Stimulated activated naive B cell treated with anti-CD40 and anti-IgM and Interleukin-4, amounts not matched to agents 10 μg/mL and 1 μg/mL and 100 μg/mL, for 72 hours (primary cell): ENCODE data around the gene MFSD6.
"Not testable (repeated sequence)": the region's sequence is repeated elsewhere in the genome, so short reads cannot be mapped to it uniquely, and the experiment has no call there.

Source experiments
- ATAC-seq, 2 donors: fragments of 150-1000 bp; cut with Tn5 transposase; replicated peaks; 2 replicates each; pipeline ENCODE4 v1.10.0; 2021; ENCODE audit warnings: moderate library complexity in 1 of 2
- DNase-seq: peaks from one replicate; pipeline ENCODE4 v3.0.0; 2021
- H3K27ac Mint-ChIP-seq: one replicate; pipeline ENCODE4 v1.8.0; 2022; ENCODE audit warnings: mild to moderate bottlenecking, mixed read lengths
- H3K27me3 Mint-ChIP-seq, 2 donors: one replicate each; pipeline ENCODE4 v1.8.0; 2022; ENCODE audit warnings: mixed read lengths in 2 of 2
- H3K36me3 Mint-ChIP-seq, 2 donors: one replicate each; pipeline ENCODE4 v1.8.0; 2022; ENCODE audit warnings: mixed read lengths in 2 of 2, mild to moderate bottlenecking in 1 of 2
- H3K4me1 Mint-ChIP-seq, 2 donors: one replicate each; pipeline ENCODE4 v1.8.0; 2022; ENCODE audit warnings: mixed read lengths in 2 of 2, mild to moderate bottlenecking in 1 of 2
- H3K4me3 Mint-ChIP-seq, 2 donors: one replicate each; pipeline ENCODE4 v1.8.0; 2022; ENCODE audit warnings: mild to moderate bottlenecking in 2 of 2, mixed read lengths in 2 of 2, moderate library complexity in 1 of 2
- H3K9me3 Mint-ChIP-seq, 2 donors: one replicate each; pipeline ENCODE4 v1.8.0; 2022; ENCODE audit warnings: mixed read lengths in 2 of 2, mild to moderate bottlenecking in 1 of 2

Gene MFSD6

DNA sequence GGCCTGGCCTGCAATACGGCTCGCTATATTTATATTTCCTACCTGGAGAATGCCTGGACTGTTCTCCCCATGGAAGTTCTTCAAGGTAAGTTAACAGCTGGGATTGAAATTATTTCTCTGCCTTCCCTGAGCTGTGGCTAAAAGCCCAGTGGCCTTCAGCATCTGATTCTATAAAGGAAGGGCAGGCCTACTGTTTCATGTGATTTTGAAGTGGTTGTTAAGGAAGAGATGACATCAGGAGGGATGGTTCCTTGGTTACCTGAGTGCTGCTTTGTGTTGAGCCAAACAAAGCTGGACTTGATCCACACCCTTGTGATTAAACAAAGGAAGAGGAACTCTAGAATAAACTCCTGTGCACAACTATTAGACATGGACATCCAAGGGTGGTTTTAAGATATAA lies 61.6 kb downstream of the MFSD6 start:
- Mint-ChIP-seq H3K27me3 (no peaks in the 10 kb centered on the region), H3K9me3 (peaks cover 4 to 6% of the 10 kb centered on the region in 2 donors), H3K4me3 (no peak overlapping the region), H3K36me3 (peaks cover 13 to 20% of the 10 kb centered on the region in 2 donors), H3K4me1 (peaks cover 17 to 50% of the 10 kb centered on the region in 2 donors), H3K27ac (no peak overlapping the region)
- no peak for DNase-seq
- no peak for ATAC-seq

DNA sequence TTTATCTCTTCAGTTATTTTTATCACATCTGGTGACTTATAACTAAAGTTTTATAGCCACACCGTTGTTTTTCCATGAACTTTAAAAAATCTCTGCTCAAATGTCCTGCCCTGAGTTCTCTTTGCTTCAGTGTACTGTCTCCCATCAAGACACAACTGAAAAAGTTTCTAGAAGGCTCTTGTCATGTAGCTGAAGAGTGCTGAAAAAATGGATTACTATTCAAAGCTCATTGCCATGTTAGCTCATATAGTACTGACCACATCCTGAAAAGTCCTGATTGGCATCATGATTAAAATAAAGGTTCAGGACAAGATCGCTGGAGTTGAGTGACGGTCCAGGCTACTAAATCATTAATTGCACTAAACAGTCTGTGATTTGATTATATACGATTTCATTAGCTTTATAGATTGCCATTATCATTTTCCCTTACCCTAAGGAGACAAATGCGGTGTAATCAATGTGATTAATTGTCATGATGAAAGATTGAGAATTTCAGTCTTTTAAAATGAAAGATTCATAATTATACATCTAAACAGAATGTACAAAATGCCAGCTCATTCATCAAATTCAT lies 62.2 kb downstream of the MFSD6 start:
- Mint-ChIP-seq H3K27ac (no peak overlapping the region), H3K4me1 (peaks cover 14 to 44% of the 10 kb centered on the region in 2 donors), H3K27me3 (no peaks in the 10 kb centered on the region), H3K4me3 (no peak overlapping the region), H3K9me3 (peaks cover 4 to 6% of the 10 kb centered on the region in 2 donors), H3K36me3 (peaks cover 13 to 20% of the 10 kb centered on the region in 2 donors)
- ATAC-seq (no peak), DNase-seq (no peak)

DNA sequence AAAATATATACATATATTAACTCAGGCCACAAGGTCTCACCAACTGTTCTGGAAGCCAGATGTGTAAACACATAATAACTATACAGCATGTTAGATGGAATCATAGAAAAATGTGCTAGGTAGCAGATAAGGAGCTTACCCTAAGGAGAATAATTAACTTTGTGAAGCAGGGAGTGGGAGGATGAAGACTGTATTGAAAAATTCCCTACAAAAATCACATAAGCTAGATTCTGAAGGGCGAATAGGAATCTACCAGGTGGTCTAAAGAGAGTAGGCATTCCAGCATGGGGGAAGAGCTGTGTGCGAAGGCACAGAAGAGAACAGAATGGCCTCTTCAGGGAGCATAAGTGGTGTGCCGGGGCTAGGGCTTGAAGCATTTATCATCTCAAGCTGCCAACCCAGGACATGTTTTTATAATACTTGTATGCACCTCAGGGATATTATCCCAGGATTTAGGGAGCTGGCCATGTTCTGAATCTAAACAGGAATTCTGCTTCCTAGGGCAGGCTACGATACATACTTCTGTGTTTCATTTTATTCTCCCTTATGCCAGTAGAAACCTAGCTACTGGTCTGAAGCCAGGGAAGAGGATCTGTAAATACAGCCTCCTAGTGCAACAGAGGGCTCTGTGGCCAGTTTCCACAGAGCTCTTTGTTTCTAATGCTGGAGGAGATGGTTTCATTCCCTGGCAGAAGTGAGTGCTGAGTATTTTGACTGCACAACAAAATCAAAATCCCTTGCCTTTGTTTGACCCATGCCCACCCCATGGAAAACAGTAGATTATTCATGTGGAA lies 69.7 kb downstream of the MFSD6 start:
- ATAC-seq (no peak), DNase-seq (no peak)
- H3K4me1 Mint-ChIP-seq, result no peaks in the 10 kb centered on the region
- H3K36me3 Mint-ChIP-seq, result peaks cover 7 to 19% of the 10 kb centered on the region in 2 donors
- peaks cover 0 to 3% of the 10 kb centered on the region in 2 donors for H3K9me3 Mint-ChIP-seq
- H3K27me3 Mint-ChIP-seq, result no peaks in the 10 kb centered on the region
- no peak overlapping the region for H3K27ac Mint-ChIP-seq
- no peak overlapping the region for H3K4me3 Mint-ChIP-seq

DNA sequence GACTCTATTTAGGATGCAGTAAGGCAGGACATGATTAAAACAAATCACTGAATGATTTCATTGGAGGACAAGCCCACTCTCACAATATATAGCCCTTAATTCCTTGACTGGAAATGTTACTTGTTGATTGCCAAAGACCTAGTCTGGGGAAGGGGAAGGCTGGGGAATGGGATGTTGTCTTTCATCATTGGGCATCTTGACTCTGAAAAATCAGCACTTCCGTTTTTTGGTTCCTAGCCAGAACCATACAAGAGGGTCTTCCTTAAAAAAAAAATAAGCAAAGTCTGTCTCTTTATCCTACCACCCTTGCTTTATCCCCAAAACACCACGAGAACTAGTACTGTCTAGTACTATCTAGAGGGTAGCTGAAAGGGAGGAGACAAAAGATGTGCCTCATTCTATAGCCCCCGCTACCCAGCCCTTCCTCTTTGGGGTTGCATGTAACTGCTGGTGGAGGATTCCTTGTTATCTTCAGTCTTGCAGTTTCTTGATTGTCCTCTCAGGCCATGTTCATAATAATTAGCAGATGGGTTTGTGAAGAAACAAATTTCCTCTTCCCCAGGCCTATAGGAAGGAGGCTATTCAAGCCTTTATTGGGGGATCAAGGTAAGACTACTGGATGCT lies 70.5 kb downstream of the MFSD6 start:
- Mint-ChIP-seq H3K9me3 (peaks cover 0 to 2% of the 10 kb centered on the region in 2 donors), H3K27ac (no peak overlapping the region), H3K27me3 (no peaks in the 10 kb centered on the region), H3K36me3 (peaks cover 7 to 18% of the 10 kb centered on the region in 2 donors), H3K4me1 (no peaks in the 10 kb centered on the region), H3K4me3 (no peak overlapping the region)
- ATAC-seq (no peak), DNase-seq (no peak)

DNA sequence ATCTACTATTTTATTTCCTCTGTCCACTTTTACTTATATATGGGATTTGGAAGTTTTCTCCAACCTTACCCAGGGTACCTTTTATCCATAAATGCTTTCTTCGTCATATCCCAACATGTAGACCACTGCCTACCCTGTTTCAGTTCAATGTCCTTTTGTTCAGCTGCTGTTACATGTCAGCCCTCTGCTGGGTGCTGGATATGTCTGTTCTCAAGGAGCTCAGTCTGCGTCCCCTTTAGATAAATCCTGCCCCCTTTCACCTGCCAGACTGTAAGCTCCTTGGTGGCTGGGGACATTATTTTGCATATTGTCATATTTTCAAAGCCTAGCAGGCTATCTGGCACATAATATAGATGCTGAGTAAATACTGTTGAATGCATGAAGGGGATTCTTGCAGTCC lies 73.2 kb downstream of the MFSD6 start:
- H3K27me3 Mint-ChIP-seq, result no peaks in the 10 kb centered on the region
- H3K36me3 Mint-ChIP-seq, result peaks cover 11 to 17% of the 10 kb centered on the region in 2 donors
- no peaks in the 10 kb centered on the region for H3K4me1 Mint-ChIP-seq
- no peaks in the 10 kb centered on the region for H3K9me3 Mint-ChIP-seq
- ATAC-seq, result no peak
- H3K4me3 Mint-ChIP-seq, result no peak overlapping the region
- DNase-seq, result no peak
- H3K27ac Mint-ChIP-seq, result no peak overlapping the region

DNA sequence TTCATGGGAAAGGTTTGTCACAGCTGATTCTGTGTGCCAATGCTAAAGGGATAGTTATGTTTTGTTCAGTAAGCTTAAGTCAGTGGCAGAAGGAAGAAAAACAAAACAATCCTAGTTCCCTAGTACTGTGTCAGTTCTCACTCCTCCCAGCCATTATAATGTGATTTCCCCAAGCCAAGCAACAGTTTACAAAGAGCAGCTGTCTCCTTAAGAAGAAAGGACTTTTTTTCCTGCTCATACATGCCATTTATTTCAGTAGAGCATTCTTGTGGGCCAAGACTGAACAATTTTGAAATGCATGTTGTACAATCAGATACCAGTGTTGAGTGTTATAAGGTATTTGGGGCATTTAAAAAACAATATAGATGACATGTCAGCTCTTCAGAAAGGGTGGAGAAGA lies 74.3 kb downstream of the MFSD6 start:
- Mint-ChIP-seq H3K27ac (no peak overlapping the region), H3K9me3 (no peaks in the 10 kb centered on the region), H3K36me3 (peaks cover 15 to 22% of the 10 kb centered on the region in 2 donors), H3K27me3 (no peaks in the 10 kb centered on the region), H3K4me1 (no peaks in the 10 kb centered on the region), H3K4me3 (no peak overlapping the region)
- ATAC-seq (no peak), DNase-seq (no peak)

DNA sequence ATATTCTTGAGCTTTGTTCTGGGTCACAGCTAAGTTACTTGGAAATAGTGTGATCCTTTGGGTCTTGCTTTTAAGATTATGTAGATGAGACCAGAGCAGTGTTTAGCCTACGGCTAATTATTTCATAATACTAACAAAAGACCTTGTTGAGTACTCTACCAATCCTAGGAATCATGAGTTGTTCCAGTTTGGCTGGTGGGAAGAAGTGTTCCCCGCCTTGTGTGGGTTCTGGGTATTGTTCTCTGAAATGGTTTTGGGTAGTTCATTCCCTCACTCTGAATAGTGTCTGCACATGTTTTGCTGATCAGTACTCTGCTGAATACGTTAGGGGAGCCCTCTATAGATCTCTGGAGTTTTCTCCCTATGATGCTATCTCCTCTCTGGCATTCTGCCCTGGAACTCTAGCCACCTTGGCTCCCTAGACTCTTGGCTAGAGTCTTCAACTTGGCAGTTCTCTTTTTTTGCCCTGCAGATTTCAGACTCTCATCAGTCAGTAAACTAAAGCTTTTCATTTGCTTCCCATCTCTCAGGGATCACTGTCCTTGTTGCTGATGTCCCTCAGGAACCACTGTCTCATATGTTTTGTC lies 78.0 kb downstream of the MFSD6 start:
- no peaks in the 10 kb centered on the region for H3K4me1 Mint-ChIP-seq
- H3K27me3 Mint-ChIP-seq, result no peaks in the 10 kb centered on the region
- no peak overlapping the region for H3K4me3 Mint-ChIP-seq
- DNase-seq, result no peak
- ATAC-seq, result no peak
- H3K27ac Mint-ChIP-seq, result no peak overlapping the region
- H3K9me3 Mint-ChIP-seq, result no peaks in the 10 kb centered on the region
- peaks cover 32 to 42% of the 10 kb centered on the region in 2 donors for H3K36me3 Mint-ChIP-seq

DNA sequence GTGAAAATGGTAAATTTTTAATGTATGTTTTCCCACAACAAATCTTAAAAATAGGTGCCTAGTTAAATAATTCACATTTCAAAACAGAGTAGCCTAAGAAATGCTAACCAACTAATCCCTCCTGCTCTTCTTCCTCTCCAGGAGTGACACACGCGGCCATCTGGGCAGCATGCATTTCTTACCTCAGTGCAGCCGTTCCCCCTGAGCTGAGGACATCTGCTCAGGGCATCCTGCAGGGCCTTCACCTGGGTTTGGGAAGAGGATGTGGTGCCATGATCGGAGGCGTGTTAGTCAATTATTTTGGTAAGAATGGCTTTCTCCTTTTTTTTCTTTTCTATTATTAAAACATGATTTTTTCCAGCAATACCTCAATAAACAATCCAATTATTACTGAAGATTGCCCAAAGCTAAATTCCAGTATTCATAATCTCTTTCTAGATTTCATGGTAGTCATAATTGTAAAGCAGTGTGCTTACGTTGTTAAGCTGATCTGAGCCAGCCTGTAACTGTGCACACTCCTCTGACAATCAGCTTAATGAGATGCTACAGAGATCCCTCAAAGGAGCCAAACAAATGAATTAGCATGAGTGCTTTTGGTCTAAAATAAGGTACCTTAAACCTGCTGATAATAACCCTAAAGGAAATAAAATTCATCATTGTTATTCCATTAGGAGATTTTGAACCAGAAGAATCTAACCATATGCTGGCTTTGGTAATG lies 80.5 kb downstream of the MFSD6 start:
- H3K4me1 Mint-ChIP-seq, result peaks cover 5 to 7% of the 10 kb centered on the region in 2 donors
- ATAC-seq (no peak), DNase-seq (no peak)
- H3K36me3 Mint-ChIP-seq, result peaks cover 47 to 56% of the 10 kb centered on the region in 2 donors
- no peaks in the 10 kb centered on the region for H3K27me3 Mint-ChIP-seq
- H3K4me3 Mint-ChIP-seq, result no peak overlapping the region
- H3K9me3 Mint-ChIP-seq, result peaks cover 6 to 9% of the 10 kb centered on the region in 2 donors
- H3K27ac Mint-ChIP-seq, result no peak overlapping the region

DNA sequence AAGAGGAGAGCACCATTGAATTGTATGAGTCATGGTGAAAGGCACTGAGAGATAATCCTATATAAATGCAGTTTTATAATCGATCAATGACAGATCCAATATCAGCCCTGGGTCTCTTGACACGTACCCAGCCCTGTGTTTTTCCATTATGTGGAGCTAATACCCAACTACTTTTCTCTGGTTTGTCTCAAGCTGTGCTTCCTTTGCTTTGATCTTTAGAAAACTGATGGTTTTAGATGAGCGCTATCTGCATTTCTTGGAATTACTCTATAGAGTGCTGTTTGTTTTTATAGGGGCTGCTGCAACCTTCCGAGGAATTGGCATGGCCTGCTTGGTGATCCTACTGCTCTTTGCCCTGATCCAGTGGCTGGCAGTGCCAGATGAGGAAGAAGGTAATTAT lies 81.3 kb downstream of the MFSD6 start:
- Mint-ChIP-seq H3K4me3 (no peak overlapping the region), H3K4me1 (peaks cover 6 to 15% of the 10 kb centered on the region in 2 donors), H3K27ac (no peak overlapping the region), H3K27me3 (no peaks in the 10 kb centered on the region), H3K9me3 (peaks cover 6 to 10% of the 10 kb centered on the region in 2 donors), H3K36me3 (peaks cover 51 to 64% of the 10 kb centered on the region in 2 donors)
- ATAC-seq, result no peak
- DNase-seq, result no peak

DNA sequence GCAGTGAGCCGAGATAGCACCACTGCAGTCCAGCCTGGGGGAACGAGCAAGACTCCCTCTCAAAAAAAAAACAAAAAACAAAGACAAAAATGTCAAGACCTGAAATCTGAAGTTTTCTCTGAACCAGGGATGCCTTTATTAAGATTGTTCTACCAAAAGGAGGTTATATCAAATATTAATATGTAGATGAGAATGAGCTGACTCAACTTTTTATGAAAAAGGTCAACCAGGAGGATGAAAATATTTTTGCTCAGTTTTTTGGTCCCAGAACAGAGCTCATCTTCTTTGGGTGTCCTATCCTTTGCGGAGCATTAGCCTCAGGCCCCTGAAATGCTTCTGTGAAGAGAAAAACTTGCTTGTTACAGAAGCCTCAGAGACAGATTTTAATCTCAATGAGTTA lies 82.3 kb downstream of the MFSD6 start:
- no peaks in the 10 kb centered on the region for H3K27me3 Mint-ChIP-seq
- peaks cover 53 to 74% of the 10 kb centered on the region in 2 donors for H3K36me3 Mint-ChIP-seq
- H3K27ac Mint-ChIP-seq, result no peak overlapping the region
- no peak overlapping the region for H3K4me3 Mint-ChIP-seq
- DNase-seq (no peak), ATAC-seq (no peak)
- H3K9me3 Mint-ChIP-seq, result peaks cover 6 to 10% of the 10 kb centered on the region in 2 donors
- peaks cover 6 to 19% of the 10 kb centered on the region in 2 donors for H3K4me1 Mint-ChIP-seq

DNA sequence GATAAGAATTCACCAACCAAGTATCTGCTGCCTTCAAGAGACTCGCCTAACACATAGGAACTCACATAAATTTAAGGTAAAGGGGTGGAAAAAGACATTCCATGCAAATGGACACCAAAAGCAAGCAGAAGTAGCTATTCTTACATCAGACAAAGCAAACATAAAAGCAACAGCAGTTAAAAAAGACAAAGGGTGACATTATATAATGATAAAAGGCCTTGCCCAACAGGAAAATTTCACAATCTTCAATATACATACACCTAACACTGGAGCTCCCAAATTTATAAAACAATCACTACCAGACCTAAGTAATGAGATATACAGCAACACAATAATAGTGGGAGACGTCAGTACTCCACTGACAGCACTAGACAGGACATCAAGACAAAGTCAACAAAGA lies 84.9 kb downstream of the MFSD6 start:
- no peaks in the 10 kb centered on the region for H3K27me3 Mint-ChIP-seq
- DNase-seq (no peak), ATAC-seq (no peak)
- H3K4me1 Mint-ChIP-seq, result peaks cover 6 to 19% of the 10 kb centered on the region in 2 donors
- H3K36me3 Mint-ChIP-seq, result peaks cover 48 to 74% of the 10 kb centered on the region in 2 donors
- H3K9me3 Mint-ChIP-seq, result peaks cover 6 to 13% of the 10 kb centered on the region in 2 donors
- no peak overlapping the region for H3K27ac Mint-ChIP-seq
- H3K4me3 Mint-ChIP-seq, result no peak overlapping the region

DNA sequence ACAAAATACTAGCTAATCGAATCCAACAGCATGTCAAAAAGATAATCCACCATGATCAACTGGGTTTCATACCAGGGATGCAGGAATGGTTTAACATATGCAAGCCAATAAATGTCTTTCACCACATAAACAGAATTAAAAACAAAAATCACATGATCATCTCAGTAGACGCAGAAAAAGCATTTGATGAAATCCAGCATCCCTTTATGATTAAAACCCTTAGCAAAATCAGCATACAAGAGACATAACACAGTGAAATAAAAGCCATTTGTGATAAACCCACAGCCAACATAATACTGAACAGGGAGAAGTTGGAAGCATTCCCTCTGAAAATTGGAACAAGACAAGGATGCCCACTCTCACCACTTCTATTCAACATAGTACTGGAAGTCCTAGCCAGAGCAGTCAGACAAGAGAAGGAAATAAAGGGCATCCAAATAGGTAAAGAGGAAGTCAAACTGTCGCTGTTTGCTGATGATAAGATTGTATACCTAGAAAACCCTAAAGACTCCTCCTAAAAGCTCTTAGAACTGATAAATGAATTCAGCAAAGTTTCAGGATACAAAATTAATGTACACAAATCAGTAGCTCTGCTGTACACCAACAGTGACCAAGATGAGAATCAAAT lies 86.6 kb downstream of the MFSD6 start:
- Mint-ChIP-seq H3K4me1 (peaks cover 6 to 19% of the 10 kb centered on the region in 2 donors), H3K9me3 (peaks cover 6 to 13% of the 10 kb centered on the region in 2 donors)

DNA sequence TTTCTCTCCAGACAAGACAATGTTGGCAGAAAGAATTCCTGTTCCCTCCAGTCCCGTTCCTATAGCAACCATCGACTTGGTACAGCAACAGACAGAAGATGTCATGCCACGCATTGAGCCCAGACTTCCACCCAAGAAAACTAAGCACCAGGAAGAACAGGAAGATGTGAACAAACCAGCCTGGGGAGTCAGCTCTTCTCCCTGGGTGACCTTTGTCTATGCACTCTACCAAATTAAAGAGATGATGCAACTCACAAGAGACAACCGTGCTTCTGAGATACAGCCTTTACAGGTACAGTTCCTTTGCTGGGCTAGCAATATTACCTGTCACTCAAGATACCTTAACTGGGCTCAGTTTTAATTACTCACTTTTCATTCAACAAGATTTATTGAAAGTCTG lies 89.3 kb downstream of the MFSD6 start:
- H3K27ac Mint-ChIP-seq, result peak overlapping the region; percentile 52
- DNase-seq, result no peak
- no peak for ATAC-seq
- H3K36me3 Mint-ChIP-seq, result peaks cover 33 to 55% of the 10 kb centered on the region in 2 donors
- peaks cover 0 to 8% of the 10 kb centered on the region in 2 donors for H3K9me3 Mint-ChIP-seq
- no peaks in the 10 kb centered on the region for H3K27me3 Mint-ChIP-seq
- no peak overlapping the region for H3K4me3 Mint-ChIP-seq
- H3K4me1 Mint-ChIP-seq, result peaks cover 9 to 36% of the 10 kb centered on the region in 2 donors

More for the DNA sequence above, 86.6 kb downstream of the MFSD6 start:
- H3K27me3 Mint-ChIP-seq, H3K4me3 Mint-ChIP-seq, DNase-seq, H3K27ac Mint-ChIP-seq, ATAC-seq: not testable (repeated sequence)
- peaks cover 39 to 65% of the 10 kb centered on the region in 2 donors for H3K36me3 Mint-ChIP-seq
